ENCODE results near the gene FCN1.

Gene FCN1

GRCh38 chr9:134879664-134880483, 37.8 kb downstream of the FCN1 start:
- peaks cover 0 to 2% (median 0%) of the 10 kb centered on the region in 5 donors for H3K27me3 ChIP-seq (ENCODE audit: control insufficient read depth in 5 of 5, insufficient read depth in 4 of 5, low read length in 5 of 5)
- H3K4me1 ChIP-seq (ENCODE audit: control insufficient read depth in 5 of 5, insufficient read depth in 5 of 5, low read length in 5 of 5), result peaks cover 0 to 8% (median 0%) of the 10 kb centered on the region in 5 donors
- H3K9me3 ChIP-seq (ENCODE audit: control insufficient read depth in 5 of 5, low read length in 5 of 5), result no peaks in the 10 kb centered on the region
- no peak overlapping the region for H3K4me3 ChIP-seq (ENCODE audit: low read depth in 1 of 5, low read length in 5 of 5)
- H3K27ac ChIP-seq (ENCODE audit: low read depth, low read length), result no peak overlapping the region
- no peaks in the 10 kb centered on the region for H3K36me3 ChIP-seq (ENCODE audit: control insufficient read depth in 5 of 5, insufficient read depth in 5 of 5, low read length in 5 of 5)
- no peak overlapping the region for H3K9ac ChIP-seq (ENCODE audit: low read length in 5 of 5)

GRCh38 chr9:134877541-134877940, 40.2 kb downstream of the FCN1 start:
- Histone ChIP-seq H3K36me3 (ENCODE audit: control insufficient read depth in 5 of 5, insufficient read depth in 5 of 5, low read length in 5 of 5) (no peaks in the 10 kb centered on the region), H3K27ac (ENCODE audit: low read depth, low read length) (no peak overlapping the region), H3K4me1 (ENCODE audit: control insufficient read depth in 5 of 5, insufficient read depth in 5 of 5, low read length in 5 of 5) (peaks cover 0 to 8% (median 0%) of the 10 kb centered on the region in 5 donors), H3K9ac (ENCODE audit: low read length in 5 of 5) (no peak overlapping the region), H3K4me3 (ENCODE audit: low read depth in 1 of 5, low read length in 5 of 5) (no peak overlapping the region), H3K27me3 (ENCODE audit: control insufficient read depth in 5 of 5, insufficient read depth in 4 of 5, low read length in 5 of 5) (no peaks in the 10 kb centered on the region), H3K9me3 (ENCODE audit: control insufficient read depth in 5 of 5, low read length in 5 of 5) (no peaks in the 10 kb centered on the region)

- Histone ChIP-seq H3K9ac (ENCODE audit: low read length in 5 of 5) (no peak overlapping the region), H3K4me1 (ENCODE audit: control insufficient read depth in 5 of 5, insufficient read depth in 5 of 5, low read length in 5 of 5) (peaks cover 0 to 13% (median 0%) of the 10 kb centered on the region in 5 donors), H3K4me3 (ENCODE audit: low read depth in 1 of 5, low read length in 5 of 5) (no peak overlapping the region), H3K9me3 (ENCODE audit: control insufficient read depth in 5 of 5, low read length in 5 of 5) (no peaks in the 10 kb centered on the region), H3K36me3 (ENCODE audit: control insufficient read depth in 5 of 5, insufficient read depth in 5 of 5, low read length in 5 of 5) (no peaks in the 10 kb centered on the region), H3K27me3 (ENCODE audit: control insufficient read depth in 5 of 5, insufficient read depth in 4 of 5, low read length in 5 of 5) (no peaks in the 10 kb centered on the region), H3K27ac (ENCODE audit: low read depth, low read length) (no peak overlapping the region)
Measured at GRCh38 chr9:134875371-134875770, 42.3 kb downstream of the FCN1 start.

- Histone ChIP-seq H3K36me3 (ENCODE audit: control insufficient read depth in 5 of 5, insufficient read depth in 5 of 5, low read length in 5 of 5) (no peaks in the 10 kb centered on the region), H3K4me1 (ENCODE audit: control insufficient read depth in 5 of 5, insufficient read depth in 5 of 5, low read length in 5 of 5) (peaks cover 0 to 8% (median 0%) of the 10 kb centered on the region in 5 donors), H3K9ac (ENCODE audit: low read length in 5 of 5) (no peak overlapping the region), H3K27ac (ENCODE audit: low read depth, low read length) (no peak overlapping the region), H3K9me3 (ENCODE audit: control insufficient read depth in 5 of 5, low read length in 5 of 5) (peaks cover 0 to 2% (median 0%) of the 10 kb centered on the region in 5 donors), H3K27me3 (ENCODE audit: control insufficient read depth in 5 of 5, insufficient read depth in 4 of 5, low read length in 5 of 5) (no peaks in the 10 kb centered on the region), H3K4me3 (ENCODE audit: low read depth in 1 of 5, low read length in 5 of 5) (no peak overlapping the region)
Measured at GRCh38 chr9:134872482-134873231, 45.1 kb downstream of the FCN1 start.

GRCh38 chr9:134871697-134872340, 45.9 kb downstream of the FCN1 start:
- H3K4me3 ChIP-seq (ENCODE audit: low read depth in 1 of 5, low read length in 5 of 5), result no peak overlapping the region
- H3K36me3 ChIP-seq (ENCODE audit: control insufficient read depth in 5 of 5, insufficient read depth in 5 of 5, low read length in 5 of 5), result no peaks in the 10 kb centered on the region
- H3K27ac ChIP-seq (ENCODE audit: low read depth, low read length), result no peak overlapping the region
- no peak overlapping the region for H3K9ac ChIP-seq (ENCODE audit: low read length in 5 of 5)
- no peaks in the 10 kb centered on the region for H3K27me3 ChIP-seq (ENCODE audit: control insufficient read depth in 5 of 5, insufficient read depth in 4 of 5, low read length in 5 of 5)
- peaks cover 0 to 2% (median 0%) of the 10 kb centered on the region in 5 donors for H3K9me3 ChIP-seq (ENCODE audit: control insufficient read depth in 5 of 5, low read length in 5 of 5)
- peaks cover 0 to 8% (median 0%) of the 10 kb centered on the region in 5 donors for H3K4me1 ChIP-seq (ENCODE audit: control insufficient read depth in 5 of 5, insufficient read depth in 5 of 5, low read length in 5 of 5)

GRCh38 chr9:134870746-134871662, 46.7 kb downstream of the FCN1 start:
- H3K27ac ChIP-seq (ENCODE audit: low read depth, low read length), result no peak overlapping the region
- H3K27me3 ChIP-seq (ENCODE audit: control insufficient read depth in 5 of 5, insufficient read depth in 4 of 5, low read length in 5 of 5), result no peaks in the 10 kb centered on the region
- no peak overlapping the region for H3K9ac ChIP-seq (ENCODE audit: low read length in 5 of 5)
- no peaks in the 10 kb centered on the region for H3K36me3 ChIP-seq (ENCODE audit: control insufficient read depth in 5 of 5, insufficient read depth in 5 of 5, low read length in 5 of 5)
- peaks cover 0 to 8% (median 0%) of the 10 kb centered on the region in 5 donors for H3K4me1 ChIP-seq (ENCODE audit: control insufficient read depth in 5 of 5, insufficient read depth in 5 of 5, low read length in 5 of 5)
- H3K9me3 ChIP-seq (ENCODE audit: control insufficient read depth in 5 of 5, low read length in 5 of 5), result peaks cover 0 to 2% (median 0%) of the 10 kb centered on the region in 5 donors
- H3K4me3 ChIP-seq (ENCODE audit: low read depth in 1 of 5, low read length in 5 of 5), result no peak overlapping the region

GRCh38 chr9:134870301-134870694, 47.4 kb downstream of the FCN1 start:
- Histone ChIP-seq H3K27ac (ENCODE audit: low read depth, low read length) (no peak overlapping the region), H3K9ac (ENCODE audit: low read length in 5 of 5) (no peak overlapping the region), H3K4me3 (ENCODE audit: low read depth in 1 of 5, low read length in 5 of 5) (no peak overlapping the region), H3K36me3 (ENCODE audit: control insufficient read depth in 5 of 5, insufficient read depth in 5 of 5, low read length in 5 of 5) (no peaks in the 10 kb centered on the region), H3K27me3 (ENCODE audit: control insufficient read depth in 5 of 5, insufficient read depth in 4 of 5, low read length in 5 of 5) (no peaks in the 10 kb centered on the region), H3K9me3 (ENCODE audit: control insufficient read depth in 5 of 5, low read length in 5 of 5) (peaks cover 0 to 2% (median 0%) of the 10 kb centered on the region in 5 donors), H3K4me1 (ENCODE audit: control insufficient read depth in 5 of 5, insufficient read depth in 5 of 5, low read length in 5 of 5) (peaks cover 0 to 8% (median 0%) of the 10 kb centered on the region in 5 donors)

- Histone ChIP-seq H3K27me3 (ENCODE audit: control insufficient read depth in 5 of 5, insufficient read depth in 4 of 5, low read length in 5 of 5) (no peaks in the 10 kb centered on the region), H3K4me3 (ENCODE audit: low read depth in 1 of 5, low read length in 5 of 5) (no peak overlapping the region), H3K27ac (ENCODE audit: low read depth, low read length) (no peak overlapping the region), H3K9ac (ENCODE audit: low read length in 5 of 5) (no peak overlapping the region), H3K9me3 (ENCODE audit: control insufficient read depth in 5 of 5, low read length in 5 of 5) (peaks cover 0 to 2% (median 0%) of the 10 kb centered on the region in 5 donors), H3K4me1 (ENCODE audit: control insufficient read depth in 5 of 5, insufficient read depth in 5 of 5, low read length in 5 of 5) (peaks cover 0 to 11% (median 6%) of the 10 kb centered on the region in 5 donors), H3K36me3 (ENCODE audit: control insufficient read depth in 5 of 5, insufficient read depth in 5 of 5, low read length in 5 of 5) (no peaks in the 10 kb centered on the region)
Measured at GRCh38 chr9:134869554-134870300, 48.0 kb downstream of the FCN1 start.
